Activated naive CD8-positive, alpha-beta T cell treated with anti-CD3 and anti-CD28 coated beads, Interleukin-2, amount 50 U/mL, for 24 hours (primary cell): ENCODE data around the gene KLF17.
A peak's percentile ranks its signal among the peaks of the same experiment; 100 is the strongest.

Experiments used
- ATAC-seq: fragments of 150-1000 bp; cut with Tn5 transposase; one replicate; pipeline ENCODE4 v1.10.0; 2021
- DNase-seq: peaks from one replicate; pipeline ENCODE4 v3.0.0; 2021
- H3K27ac Mint-ChIP-seq: one replicate; pipeline ENCODE4 v1.8.0; 2021; ENCODE audit warnings: mild to moderate bottlenecking, mixed read lengths
- H3K27me3 Mint-ChIP-seq: one replicate; pipeline ENCODE4 v1.8.0; 2021; ENCODE audit warnings: mixed read lengths
- H3K36me3 Mint-ChIP-seq: one replicate; pipeline ENCODE4 v1.8.0; 2021; ENCODE audit warnings: low read depth, mixed read lengths
- H3K4me1 Mint-ChIP-seq: one replicate; pipeline ENCODE4 v1.8.0; 2021; ENCODE audit warnings: mixed read lengths
- H3K4me3 Mint-ChIP-seq: one replicate; pipeline ENCODE4 v1.8.0; 2021; ENCODE audit warnings: mild to moderate bottlenecking, moderate library complexity, mixed read lengths
- H3K9me3 Mint-ChIP-seq: one replicate; pipeline ENCODE4 v1.8.0; 2021; ENCODE audit warnings: mixed read lengths

KLF17 gene

GRCh38 chr1:44118682-44119081 lies at the start of gene KLF17:
TSS of gene KLF17 (plus strand) at chr1:44118821. CDS start at chr1:44118908, 87 bp downstream.
- Mint-ChIP-seq H3K9me3 (no peaks in the 10 kb centered on the region), H3K27me3 (peaks cover 13% of the 10 kb centered on the region), H3K36me3 (no peaks in the 10 kb centered on the region), H3K27ac (no peak within 1 kb of the TSS), H3K4me3 (no peak within 1 kb of the TSS), H3K4me1 (no peaks in the 10 kb centered on the region)
- no peak for ATAC-seq
- DNase-seq, result no peak

GRCh38 chr1:44071461-44071860 lies 47.2 kb upstream of the KLF17 start:
- no peaks in the 10 kb centered on the region for H3K36me3 Mint-ChIP-seq
- H3K4me1 Mint-ChIP-seq, result peaks cover 13% of the 10 kb centered on the region
- ATAC-seq (no peak), DNase-seq (no peak)
- peaks cover 18% of the 10 kb centered on the region for H3K27me3 Mint-ChIP-seq
- H3K27ac Mint-ChIP-seq, result no peak overlapping the region
- H3K4me3 Mint-ChIP-seq, result no peak overlapping the region
- no peaks in the 10 kb centered on the region for H3K9me3 Mint-ChIP-seq

GRCh38 chr1:44072204-44072603 lies 46.4 kb upstream of the KLF17 start:
- Mint-ChIP-seq H3K4me1 (peaks cover 13% of the 10 kb centered on the region), H3K36me3 (no peaks in the 10 kb centered on the region), H3K27ac (no peak overlapping the region), H3K9me3 (no peaks in the 10 kb centered on the region), H3K4me3 (no peak overlapping the region), H3K27me3 (peaks cover 18% of the 10 kb centered on the region)
- DNase-seq (no peak), ATAC-seq (peak; percentile 33)

- Mint-ChIP-seq H3K4me1 (peaks cover 7% of the 10 kb centered on the region), H3K27me3 (peaks cover 14% of the 10 kb centered on the region), H3K4me3 (no peak overlapping the region), H3K9me3 (no peaks in the 10 kb centered on the region), H3K27ac (no peak overlapping the region), H3K36me3 (no peaks in the 10 kb centered on the region)
- DNase-seq (no peak), ATAC-seq (no peak)
Observed at GRCh38 chr1:44072821-44073220, 45.8 kb upstream of the KLF17 start.

- Mint-ChIP-seq H3K27me3 (peaks cover 12% of the 10 kb centered on the region), H3K36me3 (no peaks in the 10 kb centered on the region), H3K4me1 (peaks cover 5% of the 10 kb centered on the region), H3K27ac (no peak overlapping the region), H3K9me3 (no peaks in the 10 kb centered on the region), H3K4me3 (no peak overlapping the region)
- ATAC-seq (no peak), DNase-seq (no peak)
Observed at GRCh38 chr1:44073528-44073927, 45.1 kb upstream of the KLF17 start.

GRCh38 chr1:44074415-44074814 lies 44.2 kb upstream of the KLF17 start:
- Mint-ChIP-seq H3K27me3 (peaks cover 12% of the 10 kb centered on the region), H3K9me3 (no peaks in the 10 kb centered on the region), H3K27ac (no peak overlapping the region), H3K4me1 (peaks cover 4% of the 10 kb centered on the region), H3K4me3 (no peak overlapping the region), H3K36me3 (no peaks in the 10 kb centered on the region)
- DNase-seq (no peak), ATAC-seq (no peak)

- Mint-ChIP-seq H3K36me3 (no peaks in the 10 kb centered on the region), H3K27ac (no peak overlapping the region), H3K4me3 (no peak overlapping the region), H3K4me1 (peaks cover 2% of the 10 kb centered on the region), H3K9me3 (no peaks in the 10 kb centered on the region), H3K27me3 (peaks cover 2% of the 10 kb centered on the region)
- no peak for ATAC-seq
- no peak for DNase-seq
Observed at GRCh38 chr1:44076066-44076465, 42.6 kb upstream of the KLF17 start.

GRCh38 chr1:44077421-44077820 lies 41.2 kb upstream of the KLF17 start:
- no peaks in the 10 kb centered on the region for H3K9me3 Mint-ChIP-seq
- H3K27ac Mint-ChIP-seq, result no peak overlapping the region

GRCh38 chr1:44078104-44078503 lies 40.5 kb upstream of the KLF17 start:
- H3K9me3 Mint-ChIP-seq, result no peaks in the 10 kb centered on the region
- no peak overlapping the region for H3K27ac Mint-ChIP-seq
- no peaks in the 10 kb centered on the region for H3K36me3 Mint-ChIP-seq
- H3K4me1 Mint-ChIP-seq, result peaks cover 2% of the 10 kb centered on the region
- peaks cover 11% of the 10 kb centered on the region for H3K27me3 Mint-ChIP-seq
- H3K4me3 Mint-ChIP-seq, result no peak overlapping the region
- ATAC-seq (no peak), DNase-seq (no peak)

More at GRCh38 chr1:44077421-44077820, 41.2 kb upstream of the KLF17 start:
- ATAC-seq (no peak), DNase-seq (no peak)
- H3K4me1 Mint-ChIP-seq, result peaks cover 2% of the 10 kb centered on the region
- H3K4me3 Mint-ChIP-seq, result no peak overlapping the region
- peaks cover 9% of the 10 kb centered on the region for H3K27me3 Mint-ChIP-seq
- H3K36me3 Mint-ChIP-seq, result no peaks in the 10 kb centered on the region

GRCh38 chr1:44079566-44079965 lies 39.1 kb upstream of the KLF17 start:
- Mint-ChIP-seq H3K36me3 (no peaks in the 10 kb centered on the region), H3K27ac (no peak overlapping the region), H3K4me3 (no peak overlapping the region), H3K4me1 (no peaks in the 10 kb centered on the region), H3K27me3 (peaks cover 11% of the 10 kb centered on the region), H3K9me3 (no peaks in the 10 kb centered on the region)
- DNase-seq (no peak), ATAC-seq (no peak)

- Mint-ChIP-seq H3K4me3 (no peak overlapping the region), H3K4me1 (no peaks in the 10 kb centered on the region), H3K36me3 (no peaks in the 10 kb centered on the region), H3K27me3 (peaks cover 27% of the 10 kb centered on the region), H3K27ac (no peak overlapping the region), H3K9me3 (no peaks in the 10 kb centered on the region)
- ATAC-seq, result no peak
- no peak for DNase-seq
Observed at GRCh38 chr1:44084998-44085675, 33.5 kb upstream of the KLF17 start.

GRCh38 chr1:44086692-44087474 lies 31.7 kb upstream of the KLF17 start:
- Mint-ChIP-seq H3K4me1 (no peaks in the 10 kb centered on the region), H3K36me3 (no peaks in the 10 kb centered on the region), H3K9me3 (no peaks in the 10 kb centered on the region), H3K4me3 (no peak overlapping the region), H3K27ac (no peak overlapping the region), H3K27me3 (peaks cover 30% of the 10 kb centered on the region)
- ATAC-seq, result no peak
- DNase-seq, result no peak

- Mint-ChIP-seq H3K27ac (no peak overlapping the region), H3K4me1 (no peaks in the 10 kb centered on the region), H3K9me3 (no peaks in the 10 kb centered on the region), H3K36me3 (no peaks in the 10 kb centered on the region), H3K4me3 (no peak overlapping the region), H3K27me3 (peaks cover 25% of the 10 kb centered on the region)
- DNase-seq (no peak), ATAC-seq (no peak)
Observed at GRCh38 chr1:44089371-44090048, 29.1 kb upstream of the KLF17 start.

GRCh38 chr1:44090429-44091252 lies 28.0 kb upstream of the KLF17 start:
- Mint-ChIP-seq H3K27me3 (peaks cover 25% of the 10 kb centered on the region), H3K9me3 (no peaks in the 10 kb centered on the region), H3K27ac (no peak overlapping the region), H3K4me3 (no peak overlapping the region), H3K4me1 (no peaks in the 10 kb centered on the region), H3K36me3 (no peaks in the 10 kb centered on the region)
- ATAC-seq (no peak), DNase-seq (no peak)
